Heart right ventricle (tissue), 16 donors: ENCODE data around the gene TTL. TPM values are rescaled to one million over a fixed set of nuclear protein-coding genes. Genes with fewer than 3 reads are reported as not detected.
"Not testable (repeated sequence)": the region's sequence is repeated elsewhere in the genome, so short reads cannot be mapped to it uniquely, and the experiment has no call there.

Experiments used
- ATAC-seq, 8 donors: fragments of 200-7000 bp; cut with Tn5 transposase; one replicate each; pipeline ENCODE4 v1.9.1; 2020; ENCODE audit warnings: mild to moderate bottlenecking in 8 of 8, moderate library complexity in 8 of 8, moderate number of reproducible peaks in 1 of 8
- DNase-seq, 2 donors: peaks; one replicate each; pipeline ENCODE4 v3.0.0-alpha.2; 2020
- H3K27ac ChIP-seq, 10 donors: fragments of 200-600 bp; sonication (generic) in 2 of 10; one replicate each; pipeline versions ENCODE4 v1.5.0 to v1.8.0; 2020 to 2022; ENCODE audit warnings: mild to moderate bottlenecking in 3 of 10
- H3K27me3 ChIP-seq, 7 donors: fragments of 200-600 bp; one replicate each; pipeline ENCODE4 v1.8.0; 2021 to 2022; ENCODE audit warnings: mild to moderate bottlenecking in 2 of 7
- H3K36me3 ChIP-seq, 9 donors: fragments of 200-600 bp; sonication (generic) in 1 of 9; one replicate each; pipeline versions ENCODE4 v1.5.0 to v1.8.0; 2020 to 2022; ENCODE audit warnings: mild to moderate bottlenecking in 2 of 9
- H3K4me1 ChIP-seq, 9 donors: fragments of 200-600 bp; sonication (generic) in 1 of 9; one replicate each; pipeline versions ENCODE4 v1.5.0 to v1.8.0; 2020 to 2022; ENCODE audit warnings: mild to moderate bottlenecking in 4 of 9
- H3K4me3 ChIP-seq, 10 donors: fragments of 200-600 bp; sonication (generic) in 2 of 10; one replicate each; pipeline versions ENCODE4 v1.5.0 to v1.8.0; 2020 to 2022; ENCODE audit warnings: mild to moderate bottlenecking in 7 of 10, moderate library complexity in 2 of 10
- H3K9me3 ChIP-seq, 11 donors: fragments of 200-600 bp in 10 of 11; sonication (generic) in 2 of 11; one replicate each; pipeline versions ENCODE4 v1.5.0 to v1.8.0; 2013 to 2022; ENCODE audit warnings: mild to moderate bottlenecking in 2 of 11, control low read depth in 1 of 11, moderate library complexity in 1 of 11
- WGBS, 2 donors: extraction: QIAGEN DNeasy Blood & Tissue Kit; methylation state at CpG; one replicate each; pipeline ENCODE4 v1.1.7; 2013; ENCODE audit warnings: inconsistent platforms in 1 of 2; 5-methylcytosine and 5-hydroxymethylcytosine counted together
- intact Hi-C, 10 donors: fragments of 100-400 bp; cut with DNase I; formaldehyde crosslinking; loops; one replicate each; pipeline versions ENCODE4 v1.11.1 to v1.14.2; 2022
- polyA plus RNA-seq, 2 donors: library from polyadenylated mRNA; stranded (reverse); fragments of 200-250 nt; gene quantifications; one replicate each; pipeline ENCODE4 v1.2.3, GENCODE V29; 2013
- total RNA-seq, 10 donors: library from RNA; stranded (reverse); fragmentation: NEBNext Ultra II Directional in 3 of 10; extraction: Animal tissue kit (Norgen Biotek cat#: 25700) in 3 of 10; gene quantifications; one replicate each; pipeline versions ENCODE4 v1.2.1 to v1.2.4, GENCODE V29; 2021 to 2023
- TF ChIP-seq, protein P1 (sequence below), 9 donors: fragments of 200-600 bp; sonication (generic) in 2 of 9; IDR thresholded peaks; one replicate each; pipeline versions ENCODE4 v1.5.0 to v1.8.0; 2021 to 2022; ENCODE audit warnings: antibody characterized with exemption in 9 of 9, mild to moderate bottlenecking in 5 of 9, moderate library complexity in 1 of 9
- donor health status: Arrhythmogenic right ventricular cardiomyopathy.
- donor health status: ischemic (EF 13 %, LVEDD 7.1; RV severe dilation, severe dysfunction).
- donor health status: healthy with polysubstance abuse.
- donor health status: DM: no; HTN: yes; CAD: no.
- donor health status: DM: no; HTN: no; CAD: no.
- donor health status: ischemic (EF 25% LVEDD 6.9; RV normal size, moderate dysfunction).
- donor health status: ischemic (EF 25% LVEDD 5.7; RV mildly dilated, moderate dysfunction).
- donor health status: healthy.
- donor health status: DM: yes; HTN: yes; CAD: no.
- donor health status: Ischemic cardiomyopathy.
- donor health status: ischemic (EF 35%, LVEDD 5.7; RV mildly dilated, moderate dysfunction).
- donor health status: nonischemic (EF 11% LVEDD 7.7; RV severe dilation, severe dysfunction).
- donor health status: DM: yes; HTN: yes; CAD: no.
- donor health status: PGD.
- donor health status: ischemic (EF 29% LVEDD 5.4; RV normal size, mild dysfunction).
- donor health status: nonischemic (EF 23%, LVEDD 6.1; RV moderate dilation, normal function).

TTL gene
- total and polyA plus RNA-seq, 12 donors: 12.9 to 54.5 (median 46.4) TPM

DNA sequence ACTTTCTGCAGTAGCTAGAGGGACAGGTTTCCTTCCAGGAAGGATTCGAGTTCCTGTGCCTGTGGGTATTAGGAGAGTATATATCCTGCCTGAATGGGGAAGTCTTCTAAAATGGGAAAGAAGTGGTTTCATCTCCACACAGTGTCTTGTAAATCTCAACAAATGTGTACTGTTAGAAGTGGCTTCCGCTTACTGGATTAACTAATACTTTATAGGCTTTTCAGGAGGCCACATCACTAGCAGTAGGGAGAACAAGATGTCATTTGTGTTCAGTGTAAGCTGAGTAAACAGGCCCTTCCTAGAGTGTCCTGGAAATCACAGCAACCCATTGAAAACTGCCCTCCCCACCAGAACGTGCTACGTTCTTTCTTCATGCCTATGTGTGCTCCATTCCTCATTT lies 47.8 kb downstream of the TTL start:
- ATAC-seq (peak in 1 of 8 donors; percentile 35), DNase-seq (no peak)
- no peaks in the 10 kb centered on the region for H3K9me3 ChIP-seq
- TF ChIP-seq, protein P1, sequence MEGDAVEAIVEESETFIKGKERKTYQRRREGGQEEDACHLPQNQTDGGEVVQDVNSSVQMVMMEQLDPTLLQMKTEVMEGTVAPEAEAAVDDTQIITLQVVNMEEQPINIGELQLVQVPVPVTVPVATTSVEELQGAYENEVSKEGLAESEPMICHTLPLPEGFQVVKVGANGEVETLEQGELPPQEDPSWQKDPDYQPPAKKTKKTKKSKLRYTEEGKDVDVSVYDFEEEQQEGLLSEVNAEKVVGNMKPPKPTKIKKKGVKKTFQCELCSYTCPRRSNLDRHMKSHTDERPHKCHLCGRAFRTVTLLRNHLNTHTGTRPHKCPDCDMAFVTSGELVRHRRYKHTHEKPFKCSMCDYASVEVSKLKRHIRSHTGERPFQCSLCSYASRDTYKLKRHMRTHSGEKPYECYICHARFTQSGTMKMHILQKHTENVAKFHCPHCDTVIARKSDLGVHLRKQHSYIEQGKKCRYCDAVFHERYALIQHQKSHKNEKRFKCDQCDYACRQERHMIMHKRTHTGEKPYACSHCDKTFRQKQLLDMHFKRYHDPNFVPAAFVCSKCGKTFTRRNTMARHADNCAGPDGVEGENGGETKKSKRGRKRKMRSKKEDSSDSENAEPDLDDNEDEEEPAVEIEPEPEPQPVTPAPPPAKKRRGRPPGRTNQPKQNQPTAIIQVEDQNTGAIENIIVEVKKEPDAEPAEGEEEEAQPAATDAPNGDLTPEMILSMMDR (IDR thresholded peaks at IDR 0.05): no peak
- peaks cover 0 to 14% (median 0%) of the 10 kb centered on the region in 9 donors for H3K4me1 ChIP-seq
- no peaks in the 10 kb centered on the region for H3K27me3 ChIP-seq
- intact Hi-C loops: loop anchor here in 2 of 10 donors (10.0 kb wide), 1 partner anchor 45 kb away; the partner anchor contains the start of gene TTL (in 2 of the 2)
- H3K4me3 ChIP-seq: no peak overlapping the region
- WGBS, 2 donors: 81 to 85% methylated on average over 4 of the region's 4 CpGs
- H3K36me3 ChIP-seq: peaks cover 0 to 65% (median 13%) of the 10 kb centered on the region in 9 donors
- H3K27ac ChIP-seq: no peak overlapping the region

GRCh38 chr2:112530728-112531127 lies 48.8 kb downstream of the TTL start:
- DNase-seq: no peak
- Histone ChIP-seq H3K27ac (no peak overlapping the region), H3K4me3 (no peak overlapping the region), H3K36me3 (peaks cover 0 to 65% (median 13%) of the 10 kb centered on the region in 9 donors), H3K4me1 (peaks cover 0 to 14% (median 0%) of the 10 kb centered on the region in 9 donors), H3K9me3 (no peaks in the 10 kb centered on the region), H3K27me3 (no peaks in the 10 kb centered on the region)
- WGBS, 2 donors: 98 to 99% methylated on average over 4 of the region's 4 CpGs
- intact Hi-C loops: loop anchor here in 2 of 10 donors (10.0 kb wide), 1 partner anchor 46 kb away; the partner anchor contains the start of gene TTL (in 2 of the 2)
- TF ChIP-seq, protein P1 (IDR thresholded peaks at IDR 0.05): no peak
- ATAC-seq: no peak

GRCh38 chr2:112534826-112535225 lies 52.9 kb downstream of the TTL start:
- ATAC-seq: no peak
- TF ChIP-seq, protein P1 (IDR thresholded peaks at IDR 0.05): no peak
- 81 to 93% methylated on average over 1 of the region's 1 CpG for WGBS, 2 donors

GRCh38 chr2:112536665-112537064 lies 54.7 kb downstream of the TTL start:
- not testable (repeated sequence) for H3K27me3 ChIP-seq, H3K27ac ChIP-seq, ATAC-seq, DNase-seq, H3K9me3 ChIP-seq, H3K4me3 ChIP-seq, H3K4me1 ChIP-seq
- H3K36me3 ChIP-seq: peaks cover 0 to 26% (median 0%) of the 10 kb centered on the region in 9 donors
- intact Hi-C loops: loop anchor here in 3 of 10 donors (5.0 to 10.0 kb wide), 2 partner anchors 52 to 54 kb away; partner anchors contain the start of gene TTL (in 3 of the 3)

More at GRCh38 chr2:112534826-112535225, 52.9 kb downstream of the TTL start:
- Histone ChIP-seq H3K36me3 (peaks cover 0 to 45% (median 2%) of the 10 kb centered on the region in 9 donors), H3K4me1 (peaks cover 0 to 3% (median 0%) of the 10 kb centered on the region in 9 donors), H3K4me3 (no peak overlapping the region), H3K27ac (no peak overlapping the region), H3K27me3 (no peaks in the 10 kb centered on the region), H3K9me3 (no peaks in the 10 kb centered on the region)
- no peak for DNase-seq
- intact Hi-C loops: loop anchor here in 3 of 10 donors (5.0 to 10.0 kb wide), 2 partner anchors 50 to 53 kb away; partner anchors contain the start of gene TTL (in 3 of the 3)

GRCh38 chr2:112539306-112539705 lies 57.4 kb downstream of the TTL start:
- 55 to 71% methylated on average over 2 of the region's 2 CpGs for WGBS, 2 donors

More at GRCh38 chr2:112539306-112539705, 57.4 kb downstream of the TTL start:
- peaks cover 0 to 5% (median 0%) of the 10 kb centered on the region in 9 donors for H3K36me3 ChIP-seq
- no peak overlapping the region for H3K27ac ChIP-seq
- no peaks in the 10 kb centered on the region for H3K27me3 ChIP-seq
- no peak overlapping the region for H3K4me3 ChIP-seq
- DNase-seq: no peak
- intact Hi-C loops: loop anchor here in 3 of 10 donors (5.0 to 10.0 kb wide), 2 partner anchors 55 to 57 kb away; partner anchors contain the start of gene TTL (in 3 of the 3)
- peaks cover 5 to 23% (median 17%) of the 10 kb centered on the region in 9 donors for H3K4me1 ChIP-seq
- no peak for ATAC-seq
- TF ChIP-seq, protein P1 (IDR thresholded peaks at IDR 0.05): no peak
- H3K9me3 ChIP-seq: no peaks in the 10 kb centered on the region
